ENCODE data around the gene POLR3GL.
"Not testable (repeated sequence)": the region's sequence is repeated elsewhere in the genome, so short reads cannot be mapped to it uniquely, and the experiment has no call there.

POLR3GL gene, protein sequence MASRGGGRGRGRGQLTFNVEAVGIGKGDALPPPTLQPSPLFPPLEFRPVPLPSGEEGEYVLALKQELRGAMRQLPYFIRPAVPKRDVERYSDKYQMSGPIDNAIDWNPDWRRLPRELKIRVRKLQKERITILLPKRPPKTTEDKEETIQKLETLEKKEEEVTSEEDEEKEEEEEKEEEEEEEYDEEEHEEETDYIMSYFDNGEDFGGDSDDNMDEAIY

DNA sequence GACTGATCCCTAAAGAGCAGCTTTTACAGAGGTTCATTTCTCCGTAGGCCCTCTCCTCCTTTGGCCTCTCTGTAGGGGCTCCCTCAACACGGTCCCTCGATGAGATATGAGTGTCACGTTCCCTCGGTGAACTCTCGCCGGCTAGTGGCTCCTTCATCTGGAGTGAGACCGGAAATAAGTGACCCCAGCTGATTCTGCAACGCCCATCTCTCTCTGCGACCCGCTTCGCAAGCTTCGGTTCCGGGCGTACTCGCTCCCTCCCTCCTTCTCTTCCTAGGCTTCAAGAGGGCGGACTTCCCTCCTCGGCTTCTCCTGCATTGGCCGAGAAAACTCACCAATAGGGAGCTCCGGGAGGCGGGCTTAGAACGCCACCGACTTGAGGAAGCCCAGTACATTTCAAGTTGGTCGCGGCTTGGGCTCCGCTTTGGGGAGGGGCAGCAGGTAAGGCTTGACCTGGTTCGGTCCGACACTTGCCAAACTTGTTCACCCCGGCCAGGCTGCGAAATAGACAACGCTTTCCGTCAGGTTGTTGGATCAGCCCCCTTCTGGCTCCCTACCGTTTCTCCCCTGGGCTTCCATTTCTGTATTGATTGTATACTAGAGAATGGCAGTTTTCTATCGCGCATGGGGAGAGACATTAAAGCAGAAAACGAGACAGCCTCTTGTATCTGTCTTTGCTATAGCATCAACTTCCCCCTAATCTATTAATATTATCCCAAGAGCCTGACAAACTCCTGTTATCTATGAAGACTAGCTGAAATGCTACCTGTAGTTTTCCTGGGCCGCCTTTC is at the start of gene POLR3GL, which contains the start of gene ANKRD34A:
Gene POLR3GL (plus strand): TSS at position 363 of the 791 bp plus-strand sequence. CDS start 10,176 bp downstream, outside the sequence.
Gene ANKRD34A (minus strand): TSS at position 248 of the 791 bp plus-strand sequence. CDS start 2,816 bp downstream, outside the sequence.
- Histone ChIP-seq H3K27me3 (ENCODE audit: control insufficient read depth in 1 of 2, insufficient read depth in 2 of 2, low read length in 2 of 2) (peaks cover 20 to 25% of the 10 kb centered on the region in 2 donors), H3K9ac (ENCODE audit: low read depth in 1 of 2, low read length in 2 of 2) (peak within 1 kb of the TSS; percentile 92 to 97), H3K4me1 (ENCODE audit: control insufficient read depth in 1 of 2, insufficient read depth in 2 of 2, low read length in 2 of 2) (peaks cover 37 to 51% of the 10 kb centered on the region in 2 donors), H3K4me3 (ENCODE audit: low read depth in 1 of 2, low read length in 2 of 2) (peak within 1 kb of the TSS; percentile 90 to 93), H3K27ac (ENCODE audit: low read depth, low read length) (peak within 1 kb of the TSS; percentile 63), H3K9me3 (ENCODE audit: control insufficient read depth in 1 of 2, low read length in 2 of 2) (peaks cover 0 to 5% of the 10 kb centered on the region in 2 donors), H3K36me3 (ENCODE audit: control insufficient read depth in 1 of 2, insufficient read depth in 2 of 2, low read length in 2 of 2) (no peaks in the 10 kb centered on the region)

DNA sequence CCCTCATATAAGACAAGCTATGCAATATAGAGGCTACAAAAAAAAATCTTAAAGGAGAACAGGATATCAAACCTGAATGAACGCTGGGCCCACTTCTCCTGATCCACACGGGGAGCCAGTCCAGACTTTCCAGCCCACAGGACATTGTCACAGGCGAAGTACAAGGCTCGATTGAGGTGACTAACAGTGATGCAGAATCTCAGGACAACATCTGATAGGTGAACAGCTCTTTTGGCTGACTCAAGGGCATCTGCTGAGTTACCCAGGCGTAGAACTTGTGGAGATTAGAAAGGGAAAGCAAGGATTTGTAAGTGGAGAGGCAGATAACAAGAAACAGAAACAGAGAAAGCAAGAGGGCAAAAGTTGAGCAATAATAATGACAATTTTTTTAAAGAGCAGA is 47.7 kb upstream of the POLR3GL start:
- Histone ChIP-seq H3K27ac (ENCODE audit: low read depth, low read length) (no peak overlapping the region), H3K9ac (ENCODE audit: low read depth in 1 of 2, low read length in 2 of 2) (no peak overlapping the region), H3K36me3 (ENCODE audit: control insufficient read depth in 1 of 2, insufficient read depth in 2 of 2, low read length in 2 of 2) (peaks cover 11 to 27% of the 10 kb centered on the region in 2 donors)

DNA sequence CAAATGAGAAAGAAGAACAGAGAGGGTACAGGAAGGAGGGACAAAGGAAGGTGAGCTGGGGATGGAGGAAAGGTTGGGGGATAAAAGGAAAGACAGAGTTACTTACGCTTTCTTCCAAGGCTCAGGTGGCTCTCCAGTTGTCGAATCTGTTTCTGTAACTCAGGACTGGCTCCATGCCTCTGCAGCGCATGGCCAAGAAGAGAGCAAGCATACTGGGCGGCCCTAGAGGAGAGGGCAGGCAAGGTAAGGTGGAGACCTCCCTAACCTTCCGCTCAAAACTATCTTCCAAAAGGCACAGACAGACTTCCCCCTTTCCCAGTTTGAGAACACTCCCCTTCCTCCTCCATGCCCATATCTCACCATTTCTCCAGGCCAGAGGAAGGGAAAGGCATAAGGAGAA is 46.9 kb upstream of the POLR3GL start:
- no peak overlapping the region for H3K27ac ChIP-seq (ENCODE audit: low read depth, low read length)
- peaks cover 6 to 18% of the 10 kb centered on the region in 2 donors for H3K36me3 ChIP-seq (ENCODE audit: control insufficient read depth in 1 of 2, insufficient read depth in 2 of 2, low read length in 2 of 2)
- H3K27me3 ChIP-seq (ENCODE audit: control insufficient read depth in 1 of 2, insufficient read depth in 2 of 2, low read length in 2 of 2): no peaks in the 10 kb centered on the region
- peak overlapping the region; percentile 98 to 100 for H3K4me3 ChIP-seq (ENCODE audit: low read depth in 1 of 2, low read length in 2 of 2)
- H3K9me3 ChIP-seq (ENCODE audit: control insufficient read depth in 1 of 2, low read length in 2 of 2): no peaks in the 10 kb centered on the region
- H3K4me1 ChIP-seq (ENCODE audit: control insufficient read depth in 1 of 2, insufficient read depth in 2 of 2, low read length in 2 of 2): peaks cover 12 to 19% of the 10 kb centered on the region in 2 donors
- peak overlapping the region; percentile 96 to 98 for H3K9ac ChIP-seq (ENCODE audit: low read depth in 1 of 2, low read length in 2 of 2)

More for the DNA sequence above, 47.7 kb upstream of the POLR3GL start:
- no peaks in the 10 kb centered on the region for H3K27me3 ChIP-seq (ENCODE audit: control insufficient read depth in 1 of 2, insufficient read depth in 2 of 2, low read length in 2 of 2)
- no peak overlapping the region for H3K4me3 ChIP-seq (ENCODE audit: low read depth in 1 of 2, low read length in 2 of 2)
- H3K9me3 ChIP-seq (ENCODE audit: control insufficient read depth in 1 of 2, low read length in 2 of 2): no peaks in the 10 kb centered on the region
- H3K4me1 ChIP-seq (ENCODE audit: control insufficient read depth in 1 of 2, insufficient read depth in 2 of 2, low read length in 2 of 2): peaks cover 12 to 19% of the 10 kb centered on the region in 2 donors

DNA sequence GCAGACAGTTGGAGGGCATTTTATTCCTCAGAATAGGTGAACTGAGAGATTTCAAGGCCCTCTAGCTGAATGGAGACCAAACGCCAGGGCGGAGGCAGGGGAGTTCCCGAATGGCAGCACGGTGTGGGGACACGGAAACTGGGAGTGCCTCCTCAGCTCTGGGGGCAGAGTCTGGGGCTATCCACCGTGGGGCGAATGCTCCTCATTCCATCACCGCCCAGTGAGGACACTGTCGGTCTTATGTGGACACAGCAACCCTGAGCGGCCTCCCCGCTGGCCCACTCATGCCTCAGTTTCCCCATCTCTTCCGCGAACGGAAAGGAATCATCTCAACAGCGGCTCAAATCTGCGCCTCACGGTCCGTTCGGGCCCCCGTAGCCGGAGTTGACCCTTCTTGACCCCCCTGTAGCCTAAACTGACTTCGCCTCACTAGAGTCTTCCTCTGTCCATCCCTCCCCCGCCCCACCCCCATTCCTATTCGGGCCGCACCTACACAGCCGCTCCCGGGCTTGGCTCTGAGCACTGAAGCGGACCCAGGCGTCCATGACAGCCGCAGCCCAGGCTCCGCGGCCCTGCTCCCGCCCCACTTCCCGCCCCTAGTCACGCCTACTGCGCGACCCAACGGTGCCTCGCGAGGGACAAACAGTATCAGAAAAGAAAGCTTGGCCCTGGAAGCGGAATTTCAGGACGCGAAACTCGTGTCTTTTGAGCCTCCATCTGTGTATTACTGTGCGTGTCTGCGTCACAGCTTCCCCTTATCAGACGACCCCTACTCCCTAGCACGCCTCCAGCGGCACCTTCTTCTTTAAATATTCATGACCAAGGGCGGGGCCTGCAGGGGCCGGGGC is 46.1 kb upstream of the POLR3GL start, which contains the start of gene PEX11B:
Gene PEX11B (minus strand): TSS at position 574 of the 848 bp plus-strand sequence. CDS start 29 bp downstream, at position 545.
- H3K9ac ChIP-seq (ENCODE audit: low read depth in 1 of 2, low read length in 2 of 2): peak within 1 kb of the TSS; percentile 96 to 98
- H3K27ac ChIP-seq (ENCODE audit: low read depth, low read length): peak within 1 kb of the TSS; percentile 85
- H3K9me3 ChIP-seq (ENCODE audit: control insufficient read depth in 1 of 2, low read length in 2 of 2): no peaks in the 10 kb centered on the region
- peaks cover 12 to 19% of the 10 kb centered on the region in 2 donors for H3K4me1 ChIP-seq (ENCODE audit: control insufficient read depth in 1 of 2, insufficient read depth in 2 of 2, low read length in 2 of 2)
- H3K4me3 ChIP-seq (ENCODE audit: low read depth in 1 of 2, low read length in 2 of 2): peak within 1 kb of the TSS; percentile 98 to 100
- no peaks in the 10 kb centered on the region for H3K27me3 ChIP-seq (ENCODE audit: control insufficient read depth in 1 of 2, insufficient read depth in 2 of 2, low read length in 2 of 2)
- H3K36me3 ChIP-seq (ENCODE audit: control insufficient read depth in 1 of 2, insufficient read depth in 2 of 2, low read length in 2 of 2): peaks cover 6 to 14% of the 10 kb centered on the region in 2 donors

DNA sequence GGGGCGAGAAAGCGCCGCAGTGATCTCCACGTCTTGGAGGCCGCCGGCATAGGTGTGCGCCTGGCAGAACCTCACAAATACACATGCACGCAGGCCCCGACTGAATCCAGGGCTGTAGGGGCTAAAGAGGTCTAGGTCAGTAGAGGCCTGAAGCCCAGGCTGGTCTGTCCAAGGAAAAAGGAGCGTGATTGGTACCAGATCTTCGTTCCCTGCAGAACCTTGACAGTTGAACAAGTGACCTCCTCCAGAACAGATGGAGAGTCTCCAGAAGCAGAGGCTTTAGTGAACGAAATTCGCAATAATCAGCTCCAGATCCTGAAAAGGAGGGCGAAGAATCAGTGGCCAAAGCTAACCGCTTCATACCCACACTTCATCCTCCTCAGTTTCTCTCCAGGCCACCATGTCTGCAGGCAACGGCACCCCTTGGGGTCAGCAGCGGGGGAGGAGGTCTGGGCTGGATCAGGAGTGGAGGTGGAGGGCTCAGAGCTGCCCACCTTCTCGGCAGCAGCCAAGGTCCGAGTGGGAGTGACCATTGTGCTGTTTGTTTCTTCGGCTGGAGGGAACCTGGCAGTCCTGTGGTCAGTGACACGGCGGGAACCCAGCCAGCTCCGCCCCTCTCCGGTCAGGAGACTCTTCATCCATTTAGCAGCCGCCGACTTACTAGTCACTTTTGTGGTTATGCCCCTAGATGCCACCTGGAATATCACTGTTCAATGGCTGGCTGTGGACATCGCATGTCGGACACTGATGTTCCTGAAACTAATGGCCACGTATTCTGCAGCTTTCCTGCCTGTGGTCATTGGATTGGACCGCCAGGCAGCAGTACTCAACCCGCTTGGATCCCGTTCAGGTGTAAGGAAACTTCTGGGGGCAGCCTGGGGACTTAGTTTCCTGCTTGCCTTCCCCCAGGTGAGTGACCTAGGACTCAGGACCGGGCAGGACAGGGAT is 45.2 kb upstream of the POLR3GL start:
- peak overlapping the region; percentile 85 for H3K27ac ChIP-seq (ENCODE audit: low read depth, low read length)
- peaks cover 6 to 13% of the 10 kb centered on the region in 2 donors for H3K36me3 ChIP-seq (ENCODE audit: control insufficient read depth in 1 of 2, insufficient read depth in 2 of 2, low read length in 2 of 2)
- peaks cover 12 to 19% of the 10 kb centered on the region in 2 donors for H3K4me1 ChIP-seq (ENCODE audit: control insufficient read depth in 1 of 2, insufficient read depth in 2 of 2, low read length in 2 of 2)
- peak overlapping the region; percentile 98 to 100 for H3K4me3 ChIP-seq (ENCODE audit: low read depth in 1 of 2, low read length in 2 of 2)
- no peaks in the 10 kb centered on the region for H3K27me3 ChIP-seq (ENCODE audit: control insufficient read depth in 1 of 2, insufficient read depth in 2 of 2, low read length in 2 of 2)
- peak overlapping the region; percentile 96 to 98 for H3K9ac ChIP-seq (ENCODE audit: low read depth in 1 of 2, low read length in 2 of 2)
- H3K9me3 ChIP-seq (ENCODE audit: control insufficient read depth in 1 of 2, low read length in 2 of 2): no peaks in the 10 kb centered on the region

DNA sequence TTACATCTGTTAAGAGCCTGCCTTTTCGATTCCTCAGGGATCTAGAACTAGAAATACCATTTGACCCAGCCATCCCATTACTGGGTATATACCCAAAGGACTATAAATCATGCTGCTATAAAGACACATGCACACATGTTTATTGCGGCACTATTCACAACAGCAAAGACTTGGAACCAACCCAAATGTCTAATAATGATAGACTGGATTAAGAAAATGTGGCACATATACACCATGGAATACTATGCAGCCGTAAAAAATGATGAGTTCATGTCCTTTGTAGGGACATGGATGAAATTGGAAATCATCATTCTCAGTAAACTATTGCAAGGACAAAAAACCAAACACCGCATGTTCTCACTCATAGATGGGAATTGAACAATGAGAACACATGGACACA is 44.2 kb upstream of the POLR3GL start:
- H3K27me3 ChIP-seq (ENCODE audit: control insufficient read depth in 1 of 2, insufficient read depth in 2 of 2, low read length in 2 of 2); H3K4me3 ChIP-seq (ENCODE audit: low read depth in 1 of 2, low read length in 2 of 2): not testable (repeated sequence)

DNA sequence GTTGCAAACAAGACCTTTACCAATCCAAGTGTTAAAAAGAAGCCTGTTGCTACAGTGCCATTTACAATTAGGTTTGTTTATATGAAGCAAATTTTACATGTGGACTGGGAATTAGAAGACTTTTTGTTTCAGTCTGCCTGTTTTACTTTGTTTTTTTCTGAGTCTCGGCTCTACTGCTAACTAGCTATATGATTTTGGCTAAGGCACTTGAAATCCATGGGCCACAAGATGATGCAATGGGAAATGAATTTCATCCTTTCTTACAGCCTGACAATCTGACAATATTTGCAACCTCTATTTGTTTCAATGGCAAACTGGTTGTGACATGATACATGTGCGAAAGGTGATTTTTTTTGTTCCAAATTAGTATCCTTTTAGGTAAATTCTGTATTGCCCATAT is 42.2 kb upstream of the POLR3GL start:
- no peak overlapping the region for H3K4me3 ChIP-seq (ENCODE audit: low read depth in 1 of 2, low read length in 2 of 2)
- H3K27ac ChIP-seq (ENCODE audit: low read depth, low read length): no peak overlapping the region
- no peaks in the 10 kb centered on the region for H3K9me3 ChIP-seq (ENCODE audit: control insufficient read depth in 1 of 2, low read length in 2 of 2)
- H3K9ac ChIP-seq (ENCODE audit: low read depth in 1 of 2, low read length in 2 of 2): no peak overlapping the region
- peaks cover 0 to 8% of the 10 kb centered on the region in 2 donors for H3K36me3 ChIP-seq (ENCODE audit: control insufficient read depth in 1 of 2, insufficient read depth in 2 of 2, low read length in 2 of 2)
- H3K4me1 ChIP-seq (ENCODE audit: control insufficient read depth in 1 of 2, insufficient read depth in 2 of 2, low read length in 2 of 2): peaks cover 14 to 27% of the 10 kb centered on the region in 2 donors
- no peaks in the 10 kb centered on the region for H3K27me3 ChIP-seq (ENCODE audit: control insufficient read depth in 1 of 2, insufficient read depth in 2 of 2, low read length in 2 of 2)

More for the DNA sequence above, 44.2 kb upstream of the POLR3GL start:
- not testable (repeated sequence) for H3K9ac ChIP-seq (ENCODE audit: low read depth in 1 of 2, low read length in 2 of 2); H3K27ac ChIP-seq (ENCODE audit: low read depth, low read length); H3K9me3 ChIP-seq (ENCODE audit: control insufficient read depth in 1 of 2, low read length in 2 of 2); H3K36me3 ChIP-seq (ENCODE audit: control insufficient read depth in 1 of 2, insufficient read depth in 2 of 2, low read length in 2 of 2)
- peaks cover 12 to 19% of the 10 kb centered on the region in 2 donors for H3K4me1 ChIP-seq (ENCODE audit: control insufficient read depth in 1 of 2, insufficient read depth in 2 of 2, low read length in 2 of 2)

DNA sequence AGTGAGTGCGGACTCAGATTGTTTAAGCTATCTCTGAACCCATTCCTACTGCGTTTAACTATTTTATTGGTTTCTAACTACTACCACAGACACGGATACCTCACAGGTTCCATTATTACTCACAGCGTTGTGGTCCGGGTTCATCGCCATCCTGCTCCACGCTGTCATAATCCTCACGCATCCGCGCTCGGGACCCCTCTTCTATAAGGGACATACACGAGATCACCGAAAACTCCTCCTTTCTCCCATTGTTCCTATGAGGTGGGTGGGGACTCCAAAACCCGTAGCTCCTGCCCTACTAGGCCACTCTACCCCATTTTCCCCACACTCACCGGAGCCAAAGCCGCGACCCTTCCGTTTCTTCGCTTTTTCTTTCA is 37.8 kb upstream of the POLR3GL start:
- Histone ChIP-seq H3K27me3 (ENCODE audit: control insufficient read depth in 1 of 2, insufficient read depth in 2 of 2, low read length in 2 of 2) (no peaks in the 10 kb centered on the region), H3K4me3 (ENCODE audit: low read depth in 1 of 2, low read length in 2 of 2) (peak overlapping the region; percentile 75 to 92), H3K36me3 (ENCODE audit: control insufficient read depth in 1 of 2, insufficient read depth in 2 of 2, low read length in 2 of 2) (peaks cover 0 to 8% of the 10 kb centered on the region in 2 donors), H3K9me3 (ENCODE audit: control insufficient read depth in 1 of 2, low read length in 2 of 2) (no peaks in the 10 kb centered on the region), H3K4me1 (ENCODE audit: control insufficient read depth in 1 of 2, insufficient read depth in 2 of 2, low read length in 2 of 2) (peaks cover 6 to 14% of the 10 kb centered on the region in 2 donors), H3K27ac (ENCODE audit: low read depth, low read length) (peak overlapping the region; percentile 81), H3K9ac (ENCODE audit: low read depth in 1 of 2, low read length in 2 of 2) (peak overlapping the region; percentile 71 to 88)

All from duodenal mucosa (tissue), 2 donors.